GM12873 (cell line): Measurements from ENCODE around the gene IL17REL.

Experiments used
- CTCF ChIP-seq: IDR thresholded peaks from 2 replicates; pipeline ENCODE4 v1.5.1; 2012; ENCODE audit warnings: low read depth, mild to moderate bottlenecking, moderate library complexity, low read length, control low read depth; ENCODE audit not compliant: insufficient read depth; ENCODE audit errors: missing control alignments

The IL17REL gene

GRCh38 chr22:49950396-49950994, 62.1 kb downstream of the IL17REL start:
- TF ChIP-seq CTCF: no peak

GRCh38 chr22:49949914-49950292, 62.7 kb downstream of the IL17REL start:
- no peak for TF ChIP-seq CTCF

- TF ChIP-seq CTCF: no peak
Observed at GRCh38 chr22:49948958-49949913, 63.3 kb downstream of the IL17REL start.

GRCh38 chr22:49948116-49948957, 64.2 kb downstream of the IL17REL start:
- no peak for TF ChIP-seq CTCF

GRCh38 chr22:49947296-49947622, 65.3 kb downstream of the IL17REL start:
- no peak for TF ChIP-seq CTCF

- no peak for TF ChIP-seq CTCF
Observed at GRCh38 chr22:49946612-49947295, 65.8 kb downstream of the IL17REL start.
